ENCODE data around the gene HIP1.

GRCh38 chr7:75619636-75620035, 119.1 kb downstream of the HIP1 start:
- TF ChIP-seq GATA3 (IDR thresholded peaks at IDR 0.05; ENCODE audit: low read depth, low read length) (no peak), GATA2 (IDR thresholded peaks at IDR 0.05; ENCODE audit: low read depth, low read length) (no peak)

Measured in SH-SY5Y (cell line).